ENCODE measurements around the gene RAB40C.

GRCh38 chr16:566475-567372 is 23.1 kb upstream of the RAB40C start, which contains the start of gene NHLRC4:
- TF ChIP-seq CTCF (conservative IDR thresholded peaks at IDR 0.05 in 1 of 2, IDR thresholded peaks at IDR 0.05 in 1 of 2; ENCODE audit: low read depth in 1 of 2, low read length in 2 of 2) (no peak), EZH2 (IDR thresholded peaks at IDR 0.05; ENCODE audit: low read length, missing control alignments) (no peak)

All from fibroblast of lung (primary cell).